ENCODE measurements around the gene PLA2G2F.

GRCh38 chr1:20108366-20109123 is 30.6 kb upstream of the PLA2G2F start:
- TF ChIP-seq CTCF (IDR thresholded peaks at IDR 0.05) (no peak), POLR2A (IDR thresholded peaks at IDR 0.05) (no peak)

All from right lobe of liver (tissue), 4 donors.